Stimulated activated CD8-positive, alpha-beta memory T cell treated with anti-CD3 and anti-CD28 coated beads, Interleukin-12 subunit alpha, Interleukin-12 subunit beta, amount 100 ng/mL, for 4 hours (primary cell): ENCODE measurements around the gene SLX9.
A peak's percentile ranks its signal among the peaks of the same experiment; 100 is the strongest.

ENCODE experiments used
- DNase-seq: peaks from one replicate; pipeline ENCODE4 v3.0.0-alpha.2; 2020; ENCODE audit warnings: low read depth

SLX9 gene

GRCh38 chr21:44947930-44948331 lies 8.1 kb downstream of the SLX9 start:
- DNase-seq = no peak

- DNase-seq = no peak
These were observed 8.7 kb downstream of the SLX9 start for GRCh38 chr21:44948426-44949120.

DNA sequence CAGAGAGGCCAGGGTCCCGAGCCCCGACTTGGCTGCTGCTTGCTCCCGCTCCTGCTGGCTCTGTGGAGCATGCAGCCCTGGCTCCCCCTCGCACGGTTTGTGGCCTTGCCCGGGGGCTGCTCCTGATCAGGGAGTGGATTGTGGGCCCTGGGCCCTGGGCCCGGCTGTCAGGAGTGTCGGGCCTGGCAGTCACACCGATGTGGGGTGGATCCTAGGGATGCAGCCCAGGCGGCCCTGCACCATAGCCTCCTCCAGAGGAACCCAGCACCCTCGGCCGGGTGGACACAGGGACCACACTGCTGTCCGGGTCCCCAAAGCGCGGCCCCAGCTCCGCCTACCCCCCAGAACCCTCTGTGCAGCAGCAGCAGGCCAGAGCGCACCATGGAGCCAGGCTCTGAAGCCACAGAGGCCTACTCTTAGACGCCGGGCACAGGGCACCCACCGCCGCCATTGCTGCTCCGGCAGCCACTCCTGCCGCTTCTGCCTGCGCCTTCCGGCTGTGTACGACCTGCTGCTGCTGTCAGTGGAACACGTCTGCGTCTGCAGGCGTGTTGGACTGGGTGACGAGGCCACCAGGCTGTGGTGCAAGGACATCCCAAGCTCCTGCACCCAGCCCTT lies 9.4 kb downstream of the SLX9 start:
- DNase-seq = no peak

- DNase-seq = peak; percentile 55
These were observed 10.0 kb downstream of the SLX9 start for GRCh38 chr21:44949779-44950198.

- DNase-seq = no peak
These were observed 10.5 kb downstream of the SLX9 start for GRCh38 chr21:44950351-44950750.

GRCh38 chr21:44951186-44951915 lies 11.5 kb downstream of the SLX9 start:
- DNase-seq = no peak

- DNase-seq = no peak
These were observed 12.5 kb downstream of the SLX9 start for GRCh38 chr21:44952116-44952928.

- DNase-seq = no peak
These were observed 13.2 kb downstream of the SLX9 start for GRCh38 chr21:44952929-44953627.

GRCh38 chr21:44953628-44954021 lies 13.8 kb downstream of the SLX9 start:
- DNase-seq = no peak

- no peak for DNase-seq
These were observed 14.5 kb downstream of the SLX9 start for GRCh38 chr21:44954281-44954771.

- DNase-seq = no peak
These were observed 15.4 kb downstream of the SLX9 start for GRCh38 chr21:44955141-44955797.

DNA sequence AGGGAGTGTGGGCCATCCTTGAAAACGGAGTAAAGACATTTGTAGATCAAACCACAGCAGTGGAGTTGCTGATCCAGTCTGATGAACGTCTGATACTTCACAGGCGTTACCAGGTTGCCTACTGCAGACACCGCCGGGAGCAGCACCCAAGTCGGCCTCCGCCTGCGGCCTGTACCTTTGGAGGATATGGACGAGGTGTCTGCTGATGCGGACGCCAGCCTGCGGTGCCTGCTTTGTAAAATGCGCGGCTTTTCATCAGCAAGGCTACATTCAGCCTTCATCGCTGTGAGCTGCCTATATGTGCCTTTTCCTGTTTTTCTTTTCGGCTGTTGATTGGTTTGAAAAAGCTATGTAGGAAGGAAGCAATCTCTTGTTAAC lies 16.0 kb downstream of the SLX9 start:
- no peak for DNase-seq

DNA sequence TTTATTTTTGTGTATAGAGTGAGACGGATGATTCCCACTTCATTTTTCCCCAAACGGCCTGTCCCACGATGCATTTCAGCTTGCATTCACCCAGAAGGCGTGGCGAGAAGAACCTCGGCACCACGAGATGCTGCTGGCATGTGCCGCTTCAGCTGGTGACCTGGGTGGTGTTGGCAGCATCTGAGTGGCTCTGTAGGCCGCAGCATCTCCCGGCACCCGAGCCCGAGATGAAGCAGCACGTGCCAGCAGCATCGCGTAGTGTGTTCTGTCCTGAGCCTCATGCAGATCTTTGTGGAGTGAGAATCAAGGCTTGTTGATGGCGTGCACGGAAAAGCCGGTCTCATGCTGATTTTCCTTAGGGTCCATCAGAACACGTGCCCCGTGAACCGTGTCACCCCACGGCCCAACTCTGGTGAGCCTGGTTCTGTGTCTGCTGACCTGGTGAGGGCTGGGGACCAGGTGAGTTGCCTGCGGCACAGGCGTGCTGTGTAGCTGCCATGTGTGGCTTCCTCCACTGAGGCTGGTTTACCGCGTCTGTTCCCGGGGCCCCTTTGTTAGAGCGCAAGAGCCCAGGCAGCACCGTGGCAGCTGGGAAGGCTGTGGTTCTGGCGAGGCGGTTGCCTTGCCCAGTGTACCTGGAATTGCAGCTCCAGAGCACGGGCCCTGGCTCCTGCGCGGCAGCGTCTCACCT lies 16.7 kb downstream of the SLX9 start:
- no peak for DNase-seq

- DNase-seq = no peak
These were observed 17.4 kb downstream of the SLX9 start for GRCh38 chr21:44957047-44957831.

DNA sequence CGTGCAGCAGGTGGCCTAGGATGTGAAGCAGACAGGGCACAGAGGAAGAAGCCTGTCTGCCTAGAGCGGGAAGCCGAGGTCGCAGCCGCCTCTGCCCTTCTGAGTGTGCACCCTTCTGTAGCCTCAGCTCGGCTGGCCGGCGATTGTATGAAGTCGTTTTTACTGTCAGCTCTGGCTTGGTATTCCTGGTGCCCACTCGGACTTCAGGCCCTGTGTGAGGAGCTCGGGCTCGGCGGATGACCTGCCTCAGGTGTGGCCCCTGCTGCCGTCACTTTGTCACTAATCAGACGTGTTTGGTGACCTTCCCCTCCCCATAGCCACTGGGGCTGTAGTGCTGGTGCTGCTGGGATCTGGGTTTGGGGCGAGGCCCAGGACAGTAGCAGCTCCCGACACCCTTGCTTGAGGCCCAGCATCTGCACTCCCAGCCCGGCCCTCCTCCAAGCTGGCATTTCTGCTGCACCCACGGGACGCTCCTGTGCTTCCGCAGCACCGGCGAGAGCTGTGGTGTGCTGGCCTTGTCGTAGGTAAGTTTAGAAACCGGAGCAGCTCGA lies 18.1 kb downstream of the SLX9 start:
- no peak for DNase-seq

- no peak for DNase-seq
These were observed 18.8 kb downstream of the SLX9 start for GRCh38 chr21:44958471-44959191.

DNA sequence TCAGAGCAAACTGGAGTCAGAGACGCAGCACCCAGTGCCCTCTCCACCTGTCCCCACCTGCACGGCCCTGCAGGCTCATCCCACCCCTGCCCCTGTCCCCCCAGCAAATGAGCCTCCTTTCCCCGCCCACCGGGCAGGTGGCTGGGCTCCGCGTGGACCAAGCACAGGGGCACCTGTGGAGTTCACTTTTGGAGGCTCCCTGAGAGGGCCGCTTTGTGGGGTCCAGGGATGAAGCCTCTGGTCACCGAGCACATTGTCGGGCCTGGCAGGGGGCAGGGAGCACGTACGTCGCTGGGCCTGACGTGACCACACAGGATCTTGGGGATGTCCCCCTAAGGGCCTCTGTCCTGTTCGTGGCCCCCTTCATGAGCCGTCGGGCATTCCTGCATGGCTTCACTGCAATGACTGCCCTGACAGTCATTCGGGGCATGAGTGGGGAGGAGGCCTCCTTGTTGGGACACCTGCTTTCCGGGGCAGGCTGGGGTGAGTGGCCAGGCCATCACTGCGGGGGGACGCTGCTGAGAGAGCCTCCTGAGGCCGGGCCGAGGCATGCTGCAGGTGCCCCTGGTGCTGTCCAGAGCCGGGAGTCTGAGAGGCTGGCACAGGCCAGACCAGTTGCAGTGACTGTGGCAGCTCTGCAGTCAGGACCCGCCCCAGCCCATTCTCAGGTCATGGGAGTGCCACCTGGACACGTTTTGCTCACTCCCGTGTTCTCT lies 19.7 kb downstream of the SLX9 start:
- DNase-seq = no peak
